Esophagus muscularis mucosa (tissue), 3 donors: ENCODE results near the gene KLRF1.

ENCODE experiments used
- POLR2A ChIP-seq: fragments of 450-650 bp; IDR thresholded peaks from one replicate; pipeline ENCODE4 v1.6.1; 2017; ENCODE audit warnings: antibody characterized with exemption, moderate library complexity, mild to moderate bottlenecking, low read depth
- POLR2AphosphoS5 ChIP-seq, 2 donors: sonication (generic); formaldehyde crosslinking; IDR thresholded peaks; one replicate each; pipeline ENCODE4 v1.6.1; 2017; ENCODE audit warnings: antibody characterized with exemption in 2 of 2
- TF ChIP-seq, protein P1 (sequence below), 3 experiments: fragments of 200-600 bp in 2 of 3; fragments of 450-650 bp in 1 of 3; sonication (generic) in 2 of 3; IDR thresholded peaks; one replicate each; pipeline ENCODE4 v1.5.1; 2017 to 2019; ENCODE audit warnings: antibody characterized with exemption in 3 of 3, mild to moderate bottlenecking in 2 of 3, moderate library complexity in 1 of 3

DNA sequence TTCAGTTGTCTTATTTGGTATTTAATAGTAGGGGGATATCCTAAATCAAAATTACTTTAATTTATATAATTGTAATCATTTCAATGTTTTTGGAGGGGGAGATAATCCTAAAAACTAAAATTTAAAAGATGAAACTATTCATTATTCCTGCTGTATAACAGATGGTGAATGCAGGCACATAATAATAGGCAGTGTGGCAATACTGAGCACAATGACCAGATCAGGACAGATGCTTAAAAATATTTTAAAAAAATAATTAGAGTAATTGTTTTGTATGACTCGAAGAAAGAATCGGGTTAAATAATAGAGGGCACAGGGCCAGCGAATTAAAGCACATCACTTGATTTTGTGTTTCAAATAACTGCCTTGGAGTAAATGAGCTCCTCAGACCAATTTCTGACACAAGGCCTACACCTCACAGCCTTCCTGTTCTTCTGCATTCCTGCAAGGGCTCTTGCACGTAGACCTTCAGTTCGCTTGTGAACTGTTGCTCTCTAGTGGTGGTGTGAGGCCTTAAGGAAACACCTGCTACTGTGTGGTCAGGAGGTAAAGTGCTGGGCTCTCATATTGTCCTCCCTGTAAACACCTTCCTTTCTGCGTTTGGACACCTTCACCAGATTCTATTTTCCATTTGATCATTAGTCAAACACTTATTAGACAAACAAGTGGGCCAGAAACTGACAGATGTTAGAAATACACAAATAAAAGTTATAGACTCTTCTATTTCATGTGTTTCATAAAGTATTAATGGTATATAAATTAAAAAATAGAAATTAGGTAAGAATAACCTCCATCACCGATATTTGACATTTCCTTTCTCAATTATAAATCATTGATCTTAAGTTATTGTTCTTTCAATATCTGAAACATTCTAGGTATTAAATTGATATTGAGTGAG, 29.3 kb upstream of the KLRF1 start:
- no peak for TF ChIP-seq POLR2A
- TF ChIP-seq, protein P1, sequence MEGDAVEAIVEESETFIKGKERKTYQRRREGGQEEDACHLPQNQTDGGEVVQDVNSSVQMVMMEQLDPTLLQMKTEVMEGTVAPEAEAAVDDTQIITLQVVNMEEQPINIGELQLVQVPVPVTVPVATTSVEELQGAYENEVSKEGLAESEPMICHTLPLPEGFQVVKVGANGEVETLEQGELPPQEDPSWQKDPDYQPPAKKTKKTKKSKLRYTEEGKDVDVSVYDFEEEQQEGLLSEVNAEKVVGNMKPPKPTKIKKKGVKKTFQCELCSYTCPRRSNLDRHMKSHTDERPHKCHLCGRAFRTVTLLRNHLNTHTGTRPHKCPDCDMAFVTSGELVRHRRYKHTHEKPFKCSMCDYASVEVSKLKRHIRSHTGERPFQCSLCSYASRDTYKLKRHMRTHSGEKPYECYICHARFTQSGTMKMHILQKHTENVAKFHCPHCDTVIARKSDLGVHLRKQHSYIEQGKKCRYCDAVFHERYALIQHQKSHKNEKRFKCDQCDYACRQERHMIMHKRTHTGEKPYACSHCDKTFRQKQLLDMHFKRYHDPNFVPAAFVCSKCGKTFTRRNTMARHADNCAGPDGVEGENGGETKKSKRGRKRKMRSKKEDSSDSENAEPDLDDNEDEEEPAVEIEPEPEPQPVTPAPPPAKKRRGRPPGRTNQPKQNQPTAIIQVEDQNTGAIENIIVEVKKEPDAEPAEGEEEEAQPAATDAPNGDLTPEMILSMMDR (IDR thresholded peaks at IDR 0.05): peak in 1 of 3 experiments; percentile 29
- TF ChIP-seq POLR2AphosphoS5 (IDR thresholded peaks at IDR 0.05): no peak
